GM18526 (cell line): ENCODE measurements around the gene CLIC1.

Experiments used
- POLR2A ChIP-seq: IDR thresholded peaks from 3 replicates; pipeline ENCODE4 v1.6.1; 2011; ENCODE audit not compliant: insufficient read length; ENCODE audit errors: extremely low read depth

Gene CLIC1

DNA sequence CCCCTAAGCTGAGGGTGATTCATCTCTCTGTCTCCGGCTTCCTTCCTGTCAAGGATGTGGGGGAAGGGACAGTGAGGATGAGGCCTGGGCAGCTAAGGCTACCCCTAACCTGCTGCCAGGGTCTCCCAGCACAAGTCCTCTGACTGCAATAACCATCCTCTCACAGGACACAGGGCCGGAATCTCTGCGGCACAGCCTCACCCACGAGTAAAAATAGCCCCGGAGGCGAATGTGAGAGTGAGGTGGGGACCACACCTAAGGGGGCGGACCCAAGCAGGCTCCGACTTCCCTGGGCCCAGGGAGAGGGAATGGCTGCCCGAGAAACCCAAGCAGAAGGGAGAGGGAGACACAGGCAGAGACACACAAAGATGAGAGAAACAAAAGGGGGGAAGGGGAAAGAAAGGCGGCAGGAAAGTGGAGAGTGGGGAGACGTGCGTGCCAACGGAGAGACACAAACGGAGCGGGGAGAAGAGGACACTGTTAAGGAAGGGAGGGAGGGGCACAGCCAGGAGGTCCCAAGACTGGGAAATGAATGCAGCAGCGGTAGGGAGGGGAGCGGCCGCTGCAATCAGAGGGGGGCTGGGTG, 1.4 kb downstream of the CLIC1 start:
- peak; percentile 34 for TF ChIP-seq POLR2A

DNA sequence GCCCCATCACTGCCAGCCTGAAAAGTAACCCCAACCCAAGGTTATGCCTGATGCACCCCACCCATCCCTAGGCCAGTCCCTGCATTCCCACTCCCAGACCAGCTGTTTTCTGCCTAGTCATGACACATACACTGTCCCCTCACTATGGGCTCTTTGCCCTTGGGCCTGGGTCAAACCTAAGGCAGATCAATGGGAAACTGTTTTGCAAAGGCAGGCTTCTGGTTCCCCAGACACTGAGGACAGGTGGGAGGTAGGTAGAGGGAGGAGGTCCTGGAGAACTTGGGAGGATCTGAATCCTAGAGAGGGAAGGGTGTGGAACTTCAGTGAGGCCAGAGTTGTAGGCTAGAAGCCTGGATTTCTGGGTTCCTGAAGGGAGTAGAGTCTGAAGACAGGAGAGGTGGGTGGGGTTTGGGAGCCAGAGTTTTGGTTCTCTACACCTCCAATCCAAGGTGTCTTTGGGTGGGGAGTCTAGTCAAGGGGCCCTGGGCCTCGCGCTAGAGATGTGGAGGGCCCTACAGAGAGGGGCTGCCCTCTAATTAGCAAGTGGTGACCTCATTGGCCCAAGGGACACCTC, 2.0 kb downstream of the CLIC1 start:
- no peak for TF ChIP-seq POLR2A

DNA sequence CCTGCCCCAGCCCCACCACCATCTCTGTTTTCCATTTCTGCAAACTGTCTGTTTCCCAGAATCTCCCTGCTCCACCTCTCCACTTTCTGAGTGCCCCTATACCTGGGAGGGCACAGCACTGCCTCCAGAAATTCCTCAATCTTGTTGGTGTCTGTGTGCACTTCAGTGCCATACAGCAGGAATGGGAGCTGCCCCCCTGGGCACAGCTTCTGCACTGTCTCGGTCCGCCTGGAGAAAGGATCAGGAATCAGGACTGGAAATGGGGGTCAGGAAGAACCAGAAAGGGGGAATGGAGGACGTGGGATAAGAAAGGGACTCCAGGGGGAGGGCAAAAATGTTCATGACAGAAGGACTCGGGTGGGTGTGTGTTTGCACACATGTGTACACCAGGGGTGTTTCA, 2.6 kb downstream of the CLIC1 start:
- TF ChIP-seq POLR2A, result no peak

DNA sequence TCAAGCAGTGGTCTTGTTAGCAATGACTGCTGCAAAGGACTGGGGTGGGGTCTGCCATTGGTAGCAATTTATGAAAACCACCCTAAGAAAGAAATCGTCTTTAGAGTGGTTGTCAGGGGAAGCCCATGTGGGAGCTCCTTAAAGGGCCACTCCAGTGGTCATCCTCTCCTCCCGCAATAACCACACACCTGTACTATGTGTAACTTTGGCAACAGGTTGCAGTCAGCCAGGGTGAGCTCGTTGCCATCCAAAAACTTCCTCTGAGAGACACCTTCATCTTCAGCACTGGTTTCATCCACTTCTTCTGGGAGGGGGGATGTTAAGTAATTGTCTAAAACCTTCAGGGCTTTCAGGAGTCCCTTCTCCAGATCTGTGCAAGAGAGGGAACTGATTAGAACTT, 4.3 kb downstream of the CLIC1 start:
- no peak for TF ChIP-seq POLR2A

DNA sequence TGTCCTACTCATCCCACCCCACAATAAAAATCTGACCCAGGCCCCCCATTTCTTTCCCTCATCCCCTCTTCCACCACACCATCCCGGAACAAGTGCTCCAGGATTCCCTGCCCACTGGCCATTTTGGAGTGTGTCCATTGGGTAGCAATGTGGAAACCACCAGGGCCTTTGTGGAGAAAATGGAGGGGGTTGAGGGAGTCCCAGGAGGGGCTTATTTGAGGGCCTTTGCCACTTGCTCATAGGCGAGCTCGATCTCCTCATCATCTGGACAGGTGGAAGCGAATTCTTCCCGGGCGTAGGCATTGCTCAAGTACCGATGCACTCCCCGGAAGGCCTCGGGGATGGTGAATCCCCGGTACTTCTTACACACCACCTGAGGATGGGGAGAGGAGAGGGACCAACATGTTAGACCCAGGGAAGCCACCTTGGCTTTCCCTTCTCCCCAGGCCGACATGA, 5.7 kb downstream of the CLIC1 start:
- TF ChIP-seq POLR2A, result no peak

DNA sequence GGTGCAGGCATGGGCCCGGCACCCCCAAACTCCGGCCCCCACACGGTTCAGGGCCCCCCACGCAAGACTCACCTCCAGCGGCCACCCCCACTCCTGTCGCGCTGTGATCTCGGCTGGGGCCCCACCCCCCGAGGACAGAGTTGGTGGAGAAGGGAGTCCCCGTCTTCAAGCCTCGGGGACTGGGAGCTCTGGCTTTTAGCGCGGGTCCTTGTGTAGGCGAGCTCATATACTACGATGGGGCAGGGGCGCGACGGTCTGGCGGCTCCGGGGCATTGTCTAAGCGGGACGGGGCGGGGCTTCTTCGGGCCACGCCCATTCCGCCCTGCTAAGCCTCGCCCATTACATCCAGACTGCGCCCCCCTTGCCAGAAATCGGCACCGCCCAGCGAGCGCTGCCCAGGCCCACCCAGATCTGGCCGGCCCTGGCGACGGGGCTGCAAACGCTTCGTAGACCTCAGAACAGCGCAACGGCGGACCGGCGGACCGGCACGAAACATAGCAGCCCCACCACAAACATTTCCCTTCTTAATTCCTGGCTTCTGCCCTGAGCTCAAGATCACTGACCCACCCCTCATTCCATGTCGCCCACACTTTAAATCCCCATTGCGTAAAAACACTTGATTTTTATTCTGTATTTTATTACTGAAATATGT, 6.2 kb downstream of the CLIC1 start:
- TF ChIP-seq POLR2A, result peak; percentile 53

DNA sequence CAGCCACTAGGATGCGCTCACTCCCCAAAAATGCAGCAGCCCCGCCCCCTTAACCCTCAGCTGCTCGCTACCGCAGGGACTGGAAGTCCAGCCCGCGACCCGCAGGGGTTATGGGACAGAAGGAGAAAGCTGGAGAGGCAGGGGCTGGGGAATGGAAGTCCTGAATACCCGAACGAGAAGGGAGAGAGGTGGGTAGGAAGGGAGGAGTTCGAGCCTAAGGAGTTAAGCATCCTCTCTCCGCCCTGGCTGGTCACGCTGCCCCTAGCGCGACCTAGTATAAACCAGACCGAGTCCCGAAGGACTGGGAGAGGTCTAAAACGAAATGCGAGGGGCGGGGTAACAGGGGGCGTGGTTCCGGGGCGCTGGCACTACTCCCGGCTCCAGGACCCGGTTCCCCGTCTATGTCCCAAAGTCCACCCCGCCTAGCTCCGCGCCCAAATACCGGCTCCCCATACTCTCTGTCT, 6.8 kb downstream of the CLIC1 start:
- TF ChIP-seq POLR2A, result no peak

DNA sequence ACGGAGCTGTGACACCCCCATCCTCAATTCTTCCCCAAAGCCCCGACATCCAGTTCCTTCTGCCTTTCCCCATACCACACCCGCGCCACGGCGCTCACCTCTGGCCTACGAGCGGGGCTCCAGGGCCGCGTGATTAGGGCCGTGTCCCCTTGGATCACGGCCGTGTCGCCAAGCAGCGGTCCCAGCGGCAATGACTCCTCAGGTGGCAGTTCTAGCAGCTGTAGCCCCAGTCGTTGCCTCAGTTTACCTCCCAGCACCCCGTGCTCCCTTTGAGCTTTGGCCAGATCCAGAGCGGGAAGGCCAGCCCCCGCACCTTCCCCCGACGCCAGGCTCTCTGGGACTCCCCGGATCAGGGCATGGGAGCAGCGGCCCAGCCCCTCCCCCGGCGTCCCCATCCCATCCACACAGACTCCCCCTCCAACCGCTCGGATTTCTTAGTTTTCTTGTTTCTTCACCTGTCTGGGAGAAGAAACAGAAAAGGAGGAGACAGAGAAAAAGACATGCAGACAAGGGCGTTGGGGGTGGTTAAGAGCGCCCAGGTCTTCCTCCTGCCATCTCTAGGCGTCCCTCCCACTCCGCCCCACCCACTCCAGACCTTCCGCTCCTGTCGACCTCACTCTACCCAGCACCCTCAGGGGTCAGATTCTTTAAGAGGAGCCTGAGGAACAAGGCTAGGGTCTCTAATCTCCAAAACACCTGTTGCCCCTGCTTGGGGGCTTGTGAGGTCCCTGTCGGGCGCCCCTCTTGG, 7.4 kb downstream of the CLIC1 start, which contains the start of gene DDAH2:
DDAH2 (minus strand) TSS at position 533 of the 748 bp plus-strand sequence; CDS start at position 395, 138 bp downstream.
- no peak for TF ChIP-seq POLR2A

DNA sequence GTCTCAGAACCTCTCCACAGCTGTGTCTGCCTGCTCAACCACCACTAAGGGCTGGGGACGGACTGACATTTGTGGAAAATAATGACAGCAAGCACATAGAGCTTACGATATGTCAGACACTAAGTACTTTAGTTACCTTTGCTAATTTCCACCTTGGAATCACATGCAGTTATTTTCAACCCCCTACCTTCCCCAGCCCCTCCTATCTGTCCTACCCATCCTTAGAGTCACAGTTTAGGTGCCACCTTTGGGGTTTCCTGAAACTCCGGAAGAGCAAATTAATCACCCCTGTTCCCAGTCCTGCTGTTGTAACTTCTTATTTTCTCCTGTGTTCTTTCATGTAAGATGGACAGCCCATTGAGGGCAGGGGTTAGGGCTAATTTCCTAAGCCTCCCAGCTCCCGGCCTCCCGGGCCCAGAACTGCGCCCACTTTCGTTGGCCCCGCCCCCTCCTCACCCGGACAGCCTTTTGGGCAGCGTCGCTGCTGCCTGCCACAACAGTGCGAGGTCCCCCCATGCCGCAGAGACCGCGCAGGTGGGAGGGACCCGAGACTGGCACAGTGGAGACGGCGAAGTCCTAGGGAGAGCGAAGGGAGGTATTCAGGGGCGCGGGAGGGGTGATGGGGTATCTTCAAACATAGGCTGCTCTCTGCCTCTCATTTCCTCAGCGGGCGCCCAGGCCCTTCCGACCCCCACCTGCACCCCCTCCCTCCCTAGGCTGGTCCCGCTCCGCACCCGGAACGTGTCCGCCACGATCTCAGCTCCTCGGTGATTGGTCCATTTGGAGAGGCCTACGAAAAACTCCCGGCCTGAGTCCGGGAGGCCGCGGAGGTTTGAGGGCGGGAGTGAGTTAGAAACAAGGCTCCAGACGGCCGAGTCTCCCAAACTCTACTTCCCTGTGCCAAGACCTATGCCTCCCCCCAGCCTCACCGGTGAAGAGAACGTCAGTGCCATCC, 8.3 kb downstream of the CLIC1 start:
- TF ChIP-seq POLR2A, result no peak

DNA sequence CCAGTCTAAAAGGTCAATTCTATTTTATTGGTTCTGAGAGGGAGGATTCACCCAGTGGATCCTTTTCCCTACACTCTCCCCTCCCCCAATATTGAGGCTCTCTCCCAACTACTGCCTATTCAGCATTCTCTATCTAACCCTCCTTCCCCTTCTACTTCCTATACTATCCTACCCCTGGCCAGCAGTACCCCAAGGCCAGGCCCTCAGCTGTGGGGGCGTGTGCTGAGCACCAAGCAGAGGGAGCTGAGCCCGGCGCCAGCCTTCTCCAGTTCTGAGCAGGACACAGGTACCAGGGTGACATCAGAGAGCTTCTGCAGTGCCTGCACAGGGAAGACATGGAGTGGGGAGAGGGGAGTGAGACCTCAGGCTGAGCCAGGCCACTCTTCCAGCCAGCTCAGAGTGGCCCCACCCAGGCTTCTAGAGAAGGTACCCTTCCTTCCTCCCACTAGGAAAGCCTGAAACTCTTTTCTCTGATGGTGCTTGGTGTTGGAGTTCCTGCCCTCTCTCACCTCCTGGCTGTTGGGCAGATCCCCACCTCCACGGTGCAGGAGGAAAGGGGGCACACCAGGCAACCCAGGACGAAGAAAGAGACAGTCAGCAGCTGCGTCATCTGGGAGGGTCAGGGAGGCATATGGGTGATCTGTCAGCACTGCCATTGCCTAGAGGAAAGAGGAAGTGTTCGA, 9.2 kb downstream of the CLIC1 start:
- no peak for TF ChIP-seq POLR2A

DNA sequence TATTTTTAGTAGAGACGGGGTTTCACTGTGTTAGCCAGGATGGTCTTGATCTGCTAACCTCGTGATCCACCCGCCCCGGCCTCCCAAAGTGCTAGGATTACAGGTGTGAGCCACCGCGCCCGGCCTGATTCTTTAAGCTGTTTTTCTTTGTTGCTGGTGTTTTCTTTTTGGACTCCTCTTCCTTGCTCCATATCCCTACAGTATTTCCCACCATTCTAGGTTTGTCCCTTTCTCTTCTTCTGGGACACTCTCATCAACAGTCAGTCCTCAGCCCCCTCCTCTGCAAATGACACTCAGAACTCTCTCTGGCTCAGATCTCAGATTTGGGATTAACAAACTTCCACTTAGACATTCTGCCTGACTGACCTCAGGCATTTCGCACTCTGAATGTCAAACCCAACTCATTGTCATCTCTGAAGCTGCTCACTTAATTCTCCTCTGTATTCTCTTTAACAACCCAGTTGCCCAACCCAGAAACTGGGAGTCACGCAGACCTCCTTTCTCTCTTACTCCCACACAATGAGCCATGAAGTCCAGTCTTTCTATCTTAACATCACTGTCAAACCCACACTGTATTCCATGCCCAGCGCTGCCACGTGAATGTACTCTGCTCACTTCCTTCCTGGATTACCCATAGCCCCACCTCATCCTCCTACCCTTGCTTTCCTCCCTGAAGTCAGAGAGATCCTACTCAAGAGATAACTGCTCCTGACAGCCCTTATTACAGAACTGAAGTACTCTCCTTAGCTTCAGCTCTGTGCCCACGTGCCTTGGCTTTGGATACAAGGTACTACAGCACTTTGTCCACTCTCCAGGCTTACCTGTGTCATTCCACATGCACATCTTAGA, 10.6 kb downstream of the CLIC1 start:
- TF ChIP-seq POLR2A, result no peak

DNA sequence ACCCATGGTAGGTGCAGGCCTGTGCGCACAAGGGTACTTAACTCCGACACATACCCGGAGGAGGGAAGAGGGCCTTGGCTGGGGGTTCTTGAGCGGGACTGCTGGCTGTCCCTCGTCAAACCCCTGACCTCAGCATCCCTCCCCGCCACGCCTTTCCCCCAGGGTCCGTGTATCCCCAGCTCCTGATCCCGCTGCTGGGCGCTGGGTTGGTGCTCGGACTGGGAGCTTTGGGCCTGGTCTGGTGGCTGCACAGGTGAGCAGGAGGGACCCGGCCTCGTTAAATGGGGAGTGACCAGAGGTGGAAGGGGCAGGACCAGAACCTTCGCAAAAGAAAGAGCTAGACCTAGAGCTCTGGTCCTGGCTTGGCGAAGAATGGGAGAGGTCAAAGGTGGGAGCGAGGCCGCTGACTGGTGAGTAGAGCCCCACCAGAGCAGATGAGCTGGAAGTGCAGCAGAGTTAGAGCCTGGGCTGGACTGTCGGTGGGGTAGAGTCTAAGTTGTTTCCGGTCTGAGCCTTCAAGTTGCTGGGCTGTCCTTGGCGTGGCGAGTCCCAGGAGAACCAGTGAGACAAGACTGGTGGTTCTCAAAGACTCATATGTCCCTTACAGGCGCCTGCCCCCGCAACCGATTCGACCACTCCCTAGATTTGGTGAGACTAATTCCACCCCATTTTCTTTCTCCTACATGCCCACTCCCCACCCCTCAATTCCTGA, 12.2 kb downstream of the CLIC1 start:
- no peak for TF ChIP-seq POLR2A

DNA sequence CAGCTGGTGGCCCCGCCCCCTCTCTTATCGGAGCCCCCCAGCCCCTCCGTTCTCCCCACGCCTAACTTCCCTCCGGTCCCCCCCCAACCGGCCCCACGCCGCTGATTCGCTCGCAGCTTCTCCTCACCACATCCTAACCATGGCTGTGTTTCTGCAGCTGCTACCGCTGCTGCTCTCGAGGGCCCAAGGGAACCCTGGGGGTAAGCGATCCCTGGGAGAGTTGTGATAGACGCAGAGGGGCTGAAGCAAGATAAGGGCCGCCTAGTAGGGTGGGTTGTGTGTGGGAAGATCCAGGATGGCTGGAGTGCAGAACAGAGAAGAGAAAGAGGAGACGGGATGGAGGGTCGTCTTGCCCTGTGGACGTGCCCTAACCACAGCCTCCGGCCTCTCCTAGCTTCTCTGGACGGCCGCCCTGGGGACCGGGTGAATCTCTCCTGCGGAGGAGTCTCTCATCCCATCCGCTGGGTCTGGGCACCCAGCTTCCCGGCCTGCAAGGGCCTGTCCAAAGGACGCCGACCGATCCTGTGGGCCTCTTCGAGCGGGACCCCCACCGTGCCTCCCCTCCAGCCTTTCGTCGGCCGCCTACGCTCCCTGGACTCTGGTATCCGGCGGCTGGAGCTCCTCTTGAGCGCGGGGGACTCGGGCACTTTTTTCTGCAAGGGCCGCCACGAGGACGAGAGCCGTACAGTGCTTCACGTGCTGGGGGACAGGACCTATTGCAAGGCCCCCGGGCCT, 12.9 kb downstream of the CLIC1 start, which contains the start of gene MPIG6B:
MPIG6B (plus strand) TSS at position 129 of the 735 bp plus-strand sequence; CDS start at position 140, 11 bp downstream.
- no peak for TF ChIP-seq POLR2A
